Measurements from ENCODE around the gene JAML.
"Not testable (repeated sequence)": the region's sequence is repeated elsewhere in the genome, so short reads cannot be mapped to it uniquely, and the experiment has no call there.

The JAML gene

GRCh38 chr11:118190942-118191506, 33.8 kb downstream of the JAML start:
- not testable (repeated sequence) for DNase-seq

DNA sequence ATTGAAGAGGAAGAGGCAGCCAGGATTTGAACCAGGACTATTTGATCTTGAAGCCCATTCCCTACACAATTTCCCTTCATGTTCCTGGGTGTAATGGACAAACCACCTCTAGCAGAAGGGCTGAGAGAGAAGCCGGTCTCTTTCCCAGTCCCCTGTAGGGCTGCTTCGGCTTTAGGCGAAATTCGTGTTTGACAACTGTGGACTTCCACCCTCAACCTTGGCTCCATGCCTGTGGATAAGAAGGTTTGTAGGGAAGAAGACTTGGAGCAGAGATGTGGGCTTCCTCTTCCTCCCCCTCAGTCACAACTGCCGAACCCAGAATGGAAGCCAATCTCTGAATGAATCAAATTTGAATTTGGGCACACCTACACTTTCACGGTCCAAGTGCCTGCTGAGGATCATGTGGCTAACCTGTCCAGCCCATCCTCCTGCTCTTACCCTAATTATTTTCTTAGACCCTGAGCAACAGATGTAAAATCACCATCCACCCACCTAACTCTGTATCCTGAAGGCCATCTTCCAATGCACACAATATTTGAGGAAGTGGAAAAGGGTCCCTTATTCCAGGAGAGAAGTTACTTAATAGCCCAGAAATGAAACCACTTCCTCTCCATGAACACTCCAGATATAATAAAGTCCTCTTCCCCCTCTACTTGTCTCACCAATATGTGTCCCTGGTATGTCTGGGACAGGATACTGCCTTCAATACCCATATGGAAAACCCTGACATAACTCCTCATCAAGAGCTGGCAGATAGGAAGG, 38.3 kb downstream of the JAML start:
- DNase-seq, result no peak

- DNase-seq, result no peak
Observed at GRCh38 chr11:118184784-118185579, 39.8 kb downstream of the JAML start.

DNA sequence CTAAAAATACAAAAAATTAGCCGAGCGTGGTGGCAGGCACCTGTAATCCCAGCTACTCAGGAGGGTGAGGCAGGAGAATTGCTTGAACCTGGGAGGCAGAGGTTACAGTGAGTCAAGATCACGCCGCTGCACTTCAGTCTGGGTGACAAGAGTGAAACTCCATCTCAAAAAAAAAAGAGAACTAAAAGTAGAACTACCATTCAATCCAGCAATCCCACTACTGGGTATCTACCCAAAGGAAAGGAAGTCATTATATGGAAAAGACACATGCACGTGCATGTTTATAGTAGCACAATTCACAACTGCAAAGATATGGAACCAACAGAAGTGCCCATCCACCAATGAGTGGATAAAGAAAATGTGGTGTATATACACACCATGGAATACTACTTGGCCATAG, 41.1 kb downstream of the JAML start:
- DNase-seq, result not testable (repeated sequence)

- DNase-seq, result no peak
Observed at GRCh38 chr11:118180300-118180703, 44.5 kb downstream of the JAML start.

DNA sequence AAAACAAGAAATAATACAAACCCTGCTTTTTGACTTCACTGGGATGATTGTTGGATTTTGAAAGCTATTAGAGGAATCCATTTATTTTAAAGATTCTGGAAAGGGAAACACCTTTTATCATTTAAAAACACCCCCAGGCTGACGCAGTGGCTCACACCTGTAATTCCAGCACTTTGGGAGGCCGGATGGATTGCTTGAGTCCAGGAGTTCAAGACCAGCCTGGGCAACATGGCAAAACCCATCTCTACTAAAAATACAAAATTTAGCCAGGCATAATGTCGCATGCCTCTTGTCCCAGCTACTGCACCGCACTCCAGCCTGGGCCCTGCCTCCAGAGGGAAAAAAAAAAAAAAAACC, 48.1 kb downstream of the JAML start:
- no peak for DNase-seq

DNA sequence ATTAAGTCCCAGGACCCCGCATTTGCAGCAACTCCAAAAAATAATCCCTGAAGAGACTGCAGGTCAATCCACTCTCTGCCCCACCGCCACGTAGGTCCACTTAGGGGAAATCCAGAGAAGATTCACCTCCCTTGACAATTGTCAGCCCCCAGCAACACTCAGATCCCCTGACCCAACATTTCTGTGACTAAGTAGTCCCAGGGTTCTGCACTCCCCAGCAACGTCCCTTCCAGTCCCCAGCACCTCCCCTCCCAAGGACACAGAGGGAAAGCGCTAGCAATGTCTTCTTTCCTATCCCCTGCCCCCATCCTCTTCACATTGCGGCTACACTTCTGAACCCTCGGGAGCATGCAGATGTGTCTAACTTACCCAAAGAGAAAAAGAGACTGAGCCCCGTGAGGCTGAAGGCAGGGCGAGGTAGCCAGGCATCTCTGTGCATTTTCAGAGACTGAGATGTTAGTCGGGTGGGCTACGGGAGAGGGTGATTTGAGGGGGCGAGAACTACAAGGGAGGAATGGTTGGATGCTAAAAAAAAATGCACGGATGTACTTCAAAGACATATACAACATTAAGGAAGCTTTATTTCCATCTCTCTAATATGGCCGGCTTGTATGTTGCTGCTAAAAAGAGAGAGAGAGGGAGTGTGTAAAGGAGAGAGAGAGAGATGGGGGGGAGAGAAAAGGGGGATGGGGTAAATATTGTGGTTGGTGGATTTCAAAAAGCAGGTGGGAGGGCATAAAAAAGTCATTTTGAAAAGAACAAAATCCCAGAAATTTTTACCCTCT, 48.6 kb downstream of the JAML start, which contains the start of gene SCN2B:
TSS of gene SCN2B (minus strand) at position 647 of the 785 bp plus-strand sequence. CDS start at position 439, 208 bp downstream.
- no peak for DNase-seq

GRCh38 chr11:118175031-118175992, 49.5 kb downstream of the JAML start:
- no peak for DNase-seq

GRCh38 chr11:118174006-118174567, 50.7 kb downstream of the JAML start:
- no peak for DNase-seq

GRCh38 chr11:118172356-118172755, 52.5 kb downstream of the JAML start:
- no peak for DNase-seq

DNA sequence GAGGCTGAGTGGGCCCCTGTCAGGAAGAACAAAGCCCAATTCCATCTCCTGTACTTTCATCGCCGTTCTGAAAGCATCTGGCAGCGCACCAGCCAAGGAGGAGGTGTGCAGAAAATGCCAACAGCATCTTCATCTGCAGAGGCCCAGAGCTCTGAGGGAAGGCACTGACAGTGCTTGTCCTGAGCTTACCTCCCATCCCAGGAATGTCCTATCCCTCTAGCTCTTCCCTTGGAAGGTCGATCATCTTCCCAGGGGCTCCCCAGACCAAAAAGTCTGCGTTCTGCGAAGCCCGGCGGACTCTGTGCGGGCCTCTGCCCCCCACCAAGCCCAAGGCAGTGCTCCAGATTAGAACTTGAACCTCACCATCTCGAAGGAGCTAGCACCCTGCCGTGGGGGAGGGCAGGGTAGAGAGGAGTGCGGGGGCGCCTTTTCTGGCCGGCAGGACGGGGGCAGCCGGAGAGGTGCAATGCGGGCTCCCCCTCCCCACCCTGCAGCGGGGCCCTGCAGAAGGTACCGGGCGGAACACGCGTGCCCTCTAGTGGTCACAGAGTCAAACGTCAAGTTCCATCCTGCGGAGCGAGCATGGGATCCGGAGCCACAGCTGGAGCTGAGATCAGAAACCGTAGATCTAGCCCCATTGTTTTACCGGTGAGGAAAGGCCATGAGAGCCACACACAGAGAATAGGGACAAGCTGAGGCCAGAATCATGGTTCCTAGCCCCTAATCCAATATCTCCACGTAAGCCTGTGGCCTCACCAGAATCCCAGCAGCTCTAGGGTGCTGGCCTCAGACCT, 53.3 kb downstream of the JAML start:
- DNase-seq, result peak; percentile 66

- DNase-seq, result no peak
Observed at GRCh38 chr11:118170882-118171268, 53.9 kb downstream of the JAML start.

- DNase-seq, result no peak
Observed at GRCh38 chr11:118170231-118170630, 54.6 kb downstream of the JAML start.

- no peak for DNase-seq
Observed at GRCh38 chr11:118169300-118170140, 55.3 kb downstream of the JAML start.

DNA sequence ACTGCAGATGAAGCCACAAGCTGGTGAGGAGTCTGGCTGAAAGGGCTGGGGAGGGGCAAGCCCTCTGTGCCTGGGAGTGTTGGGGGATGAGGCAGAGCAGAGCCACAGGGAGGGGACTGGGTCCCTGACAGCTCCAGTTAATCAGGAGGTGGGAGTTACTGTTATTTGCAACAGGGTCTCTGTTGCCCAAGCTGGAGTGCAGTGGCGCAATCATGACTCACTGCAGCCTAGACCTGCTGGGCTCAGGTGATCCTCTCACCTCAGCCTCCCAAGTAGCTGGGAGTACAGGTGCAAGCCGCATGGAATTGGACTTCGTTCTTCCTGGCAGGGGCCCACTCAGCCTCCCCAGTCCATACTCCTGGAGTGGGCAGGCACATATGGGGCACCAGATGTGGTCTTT, 56.1 kb downstream of the JAML start:
- DNase-seq, result no peak

- DNase-seq, result no peak
Observed at GRCh38 chr11:118168316-118168715, 56.5 kb downstream of the JAML start.

DNA sequence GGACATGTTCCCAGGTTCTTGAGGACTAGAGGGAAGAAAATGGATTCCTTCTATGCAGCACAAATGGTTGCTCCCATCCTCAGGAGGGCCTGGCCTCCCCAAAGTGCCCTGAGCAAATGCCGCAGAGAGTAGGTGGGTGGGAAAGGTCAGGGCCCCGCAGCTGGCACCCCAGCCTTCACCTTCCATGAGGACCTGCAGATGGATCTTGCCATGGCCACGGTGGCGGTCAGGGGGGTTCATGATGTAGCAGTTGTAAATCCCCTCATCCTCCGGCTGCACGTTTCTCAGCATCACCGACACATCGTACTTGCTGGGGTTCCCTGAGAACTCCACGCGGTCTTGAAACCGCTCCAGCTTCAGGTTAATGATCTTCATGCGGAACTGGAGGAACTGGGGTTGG, 56.9 kb downstream of the JAML start:
- DNase-seq, result no peak

GRCh38 chr11:118167253-118167652, 57.6 kb downstream of the JAML start:
- no peak for DNase-seq

- no peak for DNase-seq
Observed at GRCh38 chr11:118166641-118167040, 58.2 kb downstream of the JAML start.

DNA sequence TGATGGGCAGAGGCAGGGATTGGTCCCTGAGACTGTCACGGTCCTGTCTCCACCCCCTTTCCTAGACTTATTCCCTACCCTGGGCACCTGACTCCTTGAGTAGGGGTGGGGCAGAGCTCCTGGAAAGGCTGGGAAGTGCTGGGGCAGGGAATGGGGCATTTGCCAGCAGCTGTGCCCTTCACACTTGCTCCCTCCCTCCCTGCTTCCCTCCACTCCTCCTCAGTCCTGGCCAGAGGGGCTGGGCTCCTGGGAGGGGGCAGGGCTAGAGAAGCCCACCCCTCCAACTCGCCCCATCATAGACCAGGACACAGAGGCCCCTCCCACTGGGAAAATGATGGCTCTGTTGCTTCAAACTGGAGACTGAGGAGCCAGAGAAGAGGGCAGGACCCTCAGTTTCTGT, 59.9 kb downstream of the JAML start:
- no peak for DNase-seq
